Ectodermal cell (in vitro differentiated cells): ENCODE data around the gene ZNF320.
A peak's percentile ranks its signal among the peaks of the same experiment; 100 is the strongest.
"Not testable (repeated sequence)": the region's sequence is repeated elsewhere in the genome, so short reads cannot be mapped to it uniquely, and the experiment has no call there.

Experiments used
- H3K27ac ChIP-seq: 2 replicates; pipeline ENCODE4 v1.7.0; 2013; ENCODE audit warnings: mild to moderate bottlenecking, low read depth, low read length; ENCODE audit not compliant: insufficient read depth, poor library complexity, severe bottlenecking
- H3K27me3 ChIP-seq: 2 replicates; pipeline ENCODE4 v1.7.0; 2013; ENCODE audit warnings: mild to moderate bottlenecking, low read length; ENCODE audit not compliant: insufficient read depth, control insufficient read depth, poor library complexity, severe bottlenecking
- H3K36me3 ChIP-seq: one replicate; pipeline ENCODE4 v1.7.0; 2013; ENCODE audit warnings: low read length; ENCODE audit not compliant: control insufficient read depth, insufficient read depth
- H3K4me1 ChIP-seq: one replicate; pipeline ENCODE4 v1.7.0; 2013; ENCODE audit warnings: low read length; ENCODE audit not compliant: control insufficient read depth, insufficient read depth
- H3K4me3 ChIP-seq: 2 replicates; pipeline ENCODE4 v1.7.0; 2013; ENCODE audit warnings: low read depth, low read length, control low read depth; ENCODE audit not compliant: insufficient read depth
- H3K9me3 ChIP-seq: 2 replicates; pipeline ENCODE4 v1.7.0; 2013; ENCODE audit warnings: mild to moderate bottlenecking, low read length, moderate library complexity; ENCODE audit not compliant: control insufficient read depth
- WGBS, 2 experiments: methylation state at CpG; one replicate each; pipeline ENCODE4 v1.1.7; 2013; ENCODE audit warnings: missing lambda C conversion rate in 2 of 2; 5-methylcytosine and 5-hydroxymethylcytosine counted together

Gene ZNF320

GRCh38 chr19:52941523-52941922 lies 44.1 kb upstream of the ZNF320 start:
- not testable (repeated sequence) for H3K27me3 ChIP-seq, H3K9me3 ChIP-seq, H3K36me3 ChIP-seq, H3K4me1 ChIP-seq
- Histone ChIP-seq H3K27ac (peak overlapping the region; percentile 67), H3K4me3 (peak overlapping the region; percentile 80)
- whole genome bisulfite sequencing, 2 experiments: 40 to 44% methylated on average over 2 of the region's 2 CpGs

GRCh38 chr19:52940905-52941304 lies 43.5 kb upstream of the ZNF320 start:
- not testable (repeated sequence) for H3K36me3 ChIP-seq, H3K27ac ChIP-seq, H3K27me3 ChIP-seq, H3K4me1 ChIP-seq, H3K4me3 ChIP-seq, H3K9me3 ChIP-seq
- 89 to 92% methylated on average over 5 of the region's 5 CpGs for WGBS, 2 experiments

- no peaks in the 10 kb centered on the region for H3K9me3 ChIP-seq
- no peaks in the 10 kb centered on the region for H3K36me3 ChIP-seq
- H3K27ac ChIP-seq: no peak overlapping the region
- H3K27me3 ChIP-seq: no peaks in the 10 kb centered on the region
- H3K4me1 ChIP-seq: no peaks in the 10 kb centered on the region
- WGBS, 2 experiments: 95 to 96% methylated on average over 5 of the region's 5 CpGs
- H3K4me3 ChIP-seq: no peak overlapping the region
These were observed 41.3 kb upstream of the ZNF320 start for GRCh38 chr19:52938761-52939160.

GRCh38 chr19:52936954-52937325 lies 39.5 kb upstream of the ZNF320 start:
- Histone ChIP-seq H3K27me3 (no peaks in the 10 kb centered on the region), H3K4me1 (no peaks in the 10 kb centered on the region), H3K4me3 (no peak overlapping the region), H3K9me3 (no peaks in the 10 kb centered on the region), H3K27ac (no peak overlapping the region), H3K36me3 (no peaks in the 10 kb centered on the region)
- WGBS, 2 experiments: 90 to 91% methylated on average over 6 to 7 of the region's 7 CpGs

GRCh38 chr19:52936151-52936953 lies 38.9 kb upstream of the ZNF320 start:
- Histone ChIP-seq H3K27me3 (no peaks in the 10 kb centered on the region), H3K36me3 (no peaks in the 10 kb centered on the region), H3K4me3 (no peak overlapping the region), H3K27ac (no peak overlapping the region), H3K4me1 (no peaks in the 10 kb centered on the region), H3K9me3 (no peaks in the 10 kb centered on the region)
- 93 to 95% methylated on average over 12 of the region's 12 CpGs for WGBS, 2 experiments

GRCh38 chr19:52935434-52935833 lies 38.0 kb upstream of the ZNF320 start:
- H3K4me3 ChIP-seq: no peak overlapping the region
- WGBS, 2 experiments: 94 to 95% methylated on average over 8 of the region's 8 CpGs
- no peaks in the 10 kb centered on the region for H3K36me3 ChIP-seq
- H3K27ac ChIP-seq: no peak overlapping the region
- H3K4me1 ChIP-seq: no peaks in the 10 kb centered on the region
- no peaks in the 10 kb centered on the region for H3K9me3 ChIP-seq
- H3K27me3 ChIP-seq: no peaks in the 10 kb centered on the region

GRCh38 chr19:52924641-52925040 lies 27.2 kb upstream of the ZNF320 start:
- not testable (repeated sequence) for H3K9me3 ChIP-seq, H3K27ac ChIP-seq, H3K36me3 ChIP-seq, H3K4me3 ChIP-seq, H3K4me1 ChIP-seq, H3K27me3 ChIP-seq
- WGBS, 2 experiments: 87 to 88% methylated on average over 8 to 9 of the region's 9 CpGs

- no peaks in the 10 kb centered on the region for H3K27me3 ChIP-seq
- H3K36me3 ChIP-seq: peaks cover 10% of the 10 kb centered on the region
- H3K4me1 ChIP-seq: no peaks in the 10 kb centered on the region
- WGBS, 2 experiments: 79 to 80% methylated on average over 17 to 18 of the region's 18 CpGs
- H3K27ac ChIP-seq: no peak overlapping the region
- peak overlapping the region; percentile 88 for H3K4me3 ChIP-seq
- no peaks in the 10 kb centered on the region for H3K9me3 ChIP-seq
These were observed 26.6 kb upstream of the ZNF320 start for GRCh38 chr19:52923778-52924593.

- H3K27ac ChIP-seq: peak within 1 kb of the TSS; percentile 73
These were observed 25.7 kb upstream of the ZNF320 start, which contains the start of gene ZNF888 for GRCh38 chr19:52922841-52923777. Gene ZNF888, minus strand, starts transcription at chr19:52923428. Its CDS starts 5,555 bp downstream, at chr19:52917873.

More at GRCh38 chr19:52922841-52923777, 25.7 kb upstream of the ZNF320 start, which contains the start of gene ZNF888:
- H3K36me3 ChIP-seq: peaks cover 5% of the 10 kb centered on the region
- H3K9me3 ChIP-seq: no peaks in the 10 kb centered on the region
- H3K4me3 ChIP-seq: peak within 1 kb of the TSS; percentile 88
- 3 to 4% methylated on average over 51 to 53 of the region's 55 CpGs for WGBS, 2 experiments
- no peaks in the 10 kb centered on the region for H3K4me1 ChIP-seq
- H3K27me3 ChIP-seq: no peaks in the 10 kb centered on the region
